ENCODE data around the gene AGBL1. TPM values are rescaled to one million over a fixed set of nuclear protein-coding genes. Genes with fewer than 3 reads are reported as not detected.

AGBL1 gene
- total and polyA plus RNA-seq, 2 donors (not counting 3 experiments of a cell fraction or from before 2014, with no cell fraction given) = not detected

DNA sequence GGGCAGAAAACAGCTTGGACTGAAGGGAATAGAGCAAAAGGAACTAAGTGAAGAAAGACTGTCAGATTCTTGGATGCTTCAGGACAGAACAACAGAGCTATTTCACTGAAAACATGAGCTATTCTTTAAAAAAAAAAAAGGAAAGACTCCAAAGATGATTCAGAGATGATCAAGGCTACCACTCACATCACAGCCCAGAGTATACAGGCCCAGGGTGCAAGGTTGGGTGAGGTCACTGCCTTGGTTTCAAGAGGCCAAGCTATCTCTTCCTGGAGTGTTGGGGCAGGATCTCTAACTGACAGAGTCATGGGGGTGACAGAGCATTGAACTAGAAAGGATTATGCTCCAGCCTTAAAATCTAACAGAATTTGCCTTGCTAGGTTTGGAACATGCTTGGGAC lies 118.1 kb downstream of the AGBL1 start:
- no TSS peak for BruUV-seq (replicated peaks)
- ChIA-PET CTCF (no interaction called here), POLR2A (no interaction called here)
- dilution Hi-C loops (cut with MboI; ENCODE audit: extremely low pct_ligation_motif_present, low sequenced_read_pairs) = no loop called here
- H3K9me3 ChIP-seq (replicated peaks; ENCODE audit: control insufficient read depth, insufficient read depth, low read length) = no peaks in the 10 kb centered on the region
- no peaks in the 10 kb centered on the region for H3K4me1 ChIP-seq (ENCODE audit: control insufficient read depth, extremely low read depth, insufficient read depth, low read length)
- no peak overlapping the region for H3K27ac ChIP-seq (ENCODE audit: insufficient read depth, low read depth, low read length)
- H4K20me1 ChIP-seq (replicated peaks; ENCODE audit: control insufficient read depth, extremely low read depth, insufficient read depth, low read length) = no peaks in the 10 kb centered on the region
- H3K4me3 ChIP-seq (replicated peaks in 1 of 3; ENCODE audit: insufficient read depth in 1 of 3, low read depth in 1 of 3, low read length in 3 of 3) = no peak overlapping the region
- no peak overlapping the region for H3K9ac ChIP-seq (replicated peaks; ENCODE audit: extremely low read depth, insufficient read depth, low read length)
- DNase-seq (ENCODE audit: low read depth, low spot score) = no peak
- no peaks in the 10 kb centered on the region for H3K9me1 ChIP-seq (replicated peaks; ENCODE audit: control insufficient read depth, extremely low read depth, insufficient read depth, low read length)
- H3K27me3 ChIP-seq (ENCODE audit: control insufficient read depth in 2 of 2, insufficient read depth in 2 of 2, low read length in 2 of 2) = no peaks in the 10 kb centered on the region
- H3K4me2 ChIP-seq (ENCODE audit: insufficient read depth, low read length) = no peak overlapping the region
- H3K36me3 ChIP-seq (ENCODE audit: control insufficient read depth in 2 of 2, extremely low read depth in 1 of 2, insufficient read depth in 2 of 2, low read length in 2 of 2) = no peaks in the 10 kb centered on the region
- FAIRE-seq = no peak
- intact Hi-C loops (cut with micrococcal nuclease) = no loop called here
- no peak overlapping the region for H2AFZ ChIP-seq (ENCODE audit: low read depth, low read length)
- TF ChIP-seq JUN (IDR thresholded peaks at IDR 0.05; ENCODE audit: borderline replicate concordance, insufficient read depth, insufficient read length, low read depth) (no peak), POLR2A (IDR thresholded peaks at IDR 0.05; ENCODE audit: low read depth, low read length) (no peak), GATA2 (IDR thresholded peaks at IDR 0.05; ENCODE audit: insufficient read depth, insufficient read length, low read depth, low read length) (no peak), MYC (IDR thresholded peaks at IDR 0.05; ENCODE audit: low read depth, low read length) (no peak), EZH2 (IDR thresholded peaks at IDR 0.05; ENCODE audit: borderline replicate concordance, low read depth, low read length, severe bottlenecking) (no peak), FOS (IDR thresholded peaks at IDR 0.05; ENCODE audit: borderline replicate concordance, insufficient read depth, low read length) (no peak), POLR2AphosphoS5 (IDR thresholded peaks at IDR 0.05; ENCODE audit: insufficient read depth, low read depth, low read length) (no peak)
- TF ChIP-seq, protein P1, sequence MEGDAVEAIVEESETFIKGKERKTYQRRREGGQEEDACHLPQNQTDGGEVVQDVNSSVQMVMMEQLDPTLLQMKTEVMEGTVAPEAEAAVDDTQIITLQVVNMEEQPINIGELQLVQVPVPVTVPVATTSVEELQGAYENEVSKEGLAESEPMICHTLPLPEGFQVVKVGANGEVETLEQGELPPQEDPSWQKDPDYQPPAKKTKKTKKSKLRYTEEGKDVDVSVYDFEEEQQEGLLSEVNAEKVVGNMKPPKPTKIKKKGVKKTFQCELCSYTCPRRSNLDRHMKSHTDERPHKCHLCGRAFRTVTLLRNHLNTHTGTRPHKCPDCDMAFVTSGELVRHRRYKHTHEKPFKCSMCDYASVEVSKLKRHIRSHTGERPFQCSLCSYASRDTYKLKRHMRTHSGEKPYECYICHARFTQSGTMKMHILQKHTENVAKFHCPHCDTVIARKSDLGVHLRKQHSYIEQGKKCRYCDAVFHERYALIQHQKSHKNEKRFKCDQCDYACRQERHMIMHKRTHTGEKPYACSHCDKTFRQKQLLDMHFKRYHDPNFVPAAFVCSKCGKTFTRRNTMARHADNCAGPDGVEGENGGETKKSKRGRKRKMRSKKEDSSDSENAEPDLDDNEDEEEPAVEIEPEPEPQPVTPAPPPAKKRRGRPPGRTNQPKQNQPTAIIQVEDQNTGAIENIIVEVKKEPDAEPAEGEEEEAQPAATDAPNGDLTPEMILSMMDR (IDR thresholded peaks at IDR 0.05; ENCODE audit: extremely low read depth in 1 of 2, insufficient read depth in 1 of 2, low read depth in 1 of 2, low read length in 2 of 2) = no peak
- TF ChIP-seq, protein P2, sequence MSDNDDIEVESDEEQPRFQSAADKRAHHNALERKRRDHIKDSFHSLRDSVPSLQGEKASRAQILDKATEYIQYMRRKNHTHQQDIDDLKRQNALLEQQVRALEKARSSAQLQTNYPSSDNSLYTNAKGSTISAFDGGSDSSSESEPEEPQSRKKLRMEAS (IDR thresholded peaks at IDR 0.05; ENCODE audit: insufficient read depth, insufficient read length) = no peak
- H3K79me2 ChIP-seq (ENCODE audit: control insufficient read depth, insufficient read depth, low read length) = no peaks in the 10 kb centered on the region

All from endothelial cell of umbilical vein (primary cell).